ENCODE results near the gene RBMS3. TPM values are rescaled to one million over a fixed set of nuclear protein-coding genes. Genes with fewer than 3 reads are reported as not detected.

Gene RBMS3
- total RNA-seq, 1 donor from 2014 or later: 58.5 TPM

GRCh38 chr3:29311795-29312194 is 30.9 kb downstream of the RBMS3 start:
- Histone ChIP-seq H3K27ac (no peak overlapping the region), H3K9me3 (no peaks in the 10 kb centered on the region), H3K27me3 (ENCODE audit: low read depth) (no peaks in the 10 kb centered on the region), H3K4me3 (no peak overlapping the region), H3K36me3 (no peaks in the 10 kb centered on the region), H3K4me1 (peaks cover 27% of the 10 kb centered on the region)
- ATAC-seq: peak; percentile 87 to 90
- no peak for DNase-seq
- intact Hi-C loops (cut with DNase I): no loop called here
- TF ChIP-seq CTCF (IDR thresholded peaks at IDR 0.05): no peak

- H3K9me3 ChIP-seq: no peaks in the 10 kb centered on the region
- TF ChIP-seq CTCF (IDR thresholded peaks at IDR 0.05): no peak
- H3K27me3 ChIP-seq (ENCODE audit: low read depth): no peaks in the 10 kb centered on the region
- intact Hi-C loops (cut with DNase I): no loop called here
- H3K4me3 ChIP-seq: no peak overlapping the region
- ATAC-seq: no peak
- no peaks in the 10 kb centered on the region for H3K36me3 ChIP-seq
- DNase-seq: no peak
- peaks cover 27% of the 10 kb centered on the region for H3K4me1 ChIP-seq
- H3K27ac ChIP-seq: no peak overlapping the region
Observed at GRCh38 chr3:29312395-29312794, 31.5 kb downstream of the RBMS3 start.

- Histone ChIP-seq H3K27ac (no peak overlapping the region), H3K4me1 (peaks cover 27% of the 10 kb centered on the region), H3K36me3 (no peaks in the 10 kb centered on the region), H3K9me3 (no peaks in the 10 kb centered on the region), H3K4me3 (no peak overlapping the region), H3K27me3 (ENCODE audit: low read depth) (no peaks in the 10 kb centered on the region)
- TF ChIP-seq CTCF (IDR thresholded peaks at IDR 0.05): no peak
- intact Hi-C loops (cut with DNase I): no loop called here
- DNase-seq (no peak), ATAC-seq (no peak)
Observed at GRCh38 chr3:29312960-29313452, 32.1 kb downstream of the RBMS3 start.

- Histone ChIP-seq H3K4me3 (no peak overlapping the region), H3K27me3 (ENCODE audit: low read depth) (no peaks in the 10 kb centered on the region), H3K36me3 (no peaks in the 10 kb centered on the region), H3K27ac (no peak overlapping the region), H3K4me1 (peaks cover 27% of the 10 kb centered on the region), H3K9me3 (no peaks in the 10 kb centered on the region)
- no peak for TF ChIP-seq CTCF (IDR thresholded peaks at IDR 0.05)
- DNase-seq: no peak
- ATAC-seq: peak in 1 of 2 donors; percentile 10
- intact Hi-C loops (cut with DNase I): no loop called here
Observed at GRCh38 chr3:29313981-29314726, 33.3 kb downstream of the RBMS3 start.

- no peak for DNase-seq
- ATAC-seq: no peak
- TF ChIP-seq CTCF (IDR thresholded peaks at IDR 0.05): no peak
- intact Hi-C loops (cut with DNase I): no loop called here
- H3K36me3 ChIP-seq: no peaks in the 10 kb centered on the region
- H3K4me1 ChIP-seq: peaks cover 27% of the 10 kb centered on the region
- H3K27me3 ChIP-seq (ENCODE audit: low read depth): no peaks in the 10 kb centered on the region
- H3K27ac ChIP-seq: no peak overlapping the region
- no peaks in the 10 kb centered on the region for H3K9me3 ChIP-seq
- H3K4me3 ChIP-seq: no peak overlapping the region
Observed at GRCh38 chr3:29314727-29315088, 33.8 kb downstream of the RBMS3 start.

Data from lower lobe of right lung (tissue), 2 donors.